ENCODE results near the gene ZNF597.

ZNF597 gene

DNA sequence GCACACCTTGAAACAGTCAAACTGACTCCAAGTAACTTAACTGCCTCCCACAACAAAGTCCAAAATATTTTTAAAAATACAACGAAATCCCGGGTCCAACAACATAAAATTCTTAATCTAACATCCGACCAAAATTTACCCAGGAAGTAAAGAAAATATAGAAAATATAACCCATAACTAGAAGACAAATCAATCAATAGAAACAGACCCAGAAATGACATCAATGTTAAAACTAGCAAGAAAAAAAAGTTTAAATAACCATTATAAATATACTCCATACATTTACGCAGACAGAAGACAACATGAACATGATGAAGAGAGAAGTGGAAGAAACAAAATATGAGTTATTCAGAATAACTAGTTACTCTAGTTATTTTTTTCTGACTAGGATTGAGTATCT, 3.7 kb downstream of the ZNF597 start:
- Histone ChIP-seq H3K9me2 (replicated peaks; ENCODE audit: insufficient read depth, low read length) (no peaks in the 10 kb centered on the region), H4K20me1 (ENCODE audit: low read depth, low read length) (no peaks in the 10 kb centered on the region), H3F3A (ENCODE audit: insufficient read depth) (no peaks in the 10 kb centered on the region), H3K27me3 (ENCODE audit: low read length) (no peaks in the 10 kb centered on the region), H3K4me3 (ENCODE audit: insufficient read depth, low read length, poor library complexity, severe bottlenecking) (no peak overlapping the region), H3K9me3 (ENCODE audit: insufficient read depth, low read length) (no peaks in the 10 kb centered on the region), H3K79me2 (ENCODE audit: insufficient read depth, low read length) (peaks cover 25% of the 10 kb centered on the region), H3K9ac (ENCODE audit: low read length) (no peak overlapping the region), H3K27ac (ENCODE audit: low read depth, low read length) (no peak overlapping the region), H3K4me2 (ENCODE audit: low read depth, low read length, poor library complexity, severe bottlenecking) (no peak overlapping the region), H2AFZ (ENCODE audit: low read depth, low read length, severe bottlenecking) (no peak overlapping the region), H3K36me3 (ENCODE audit: low read length) (peaks cover 5% of the 10 kb centered on the region; the same call in 1 of the 2 replicates)
- TF ChIP-seq, protein P1, sequence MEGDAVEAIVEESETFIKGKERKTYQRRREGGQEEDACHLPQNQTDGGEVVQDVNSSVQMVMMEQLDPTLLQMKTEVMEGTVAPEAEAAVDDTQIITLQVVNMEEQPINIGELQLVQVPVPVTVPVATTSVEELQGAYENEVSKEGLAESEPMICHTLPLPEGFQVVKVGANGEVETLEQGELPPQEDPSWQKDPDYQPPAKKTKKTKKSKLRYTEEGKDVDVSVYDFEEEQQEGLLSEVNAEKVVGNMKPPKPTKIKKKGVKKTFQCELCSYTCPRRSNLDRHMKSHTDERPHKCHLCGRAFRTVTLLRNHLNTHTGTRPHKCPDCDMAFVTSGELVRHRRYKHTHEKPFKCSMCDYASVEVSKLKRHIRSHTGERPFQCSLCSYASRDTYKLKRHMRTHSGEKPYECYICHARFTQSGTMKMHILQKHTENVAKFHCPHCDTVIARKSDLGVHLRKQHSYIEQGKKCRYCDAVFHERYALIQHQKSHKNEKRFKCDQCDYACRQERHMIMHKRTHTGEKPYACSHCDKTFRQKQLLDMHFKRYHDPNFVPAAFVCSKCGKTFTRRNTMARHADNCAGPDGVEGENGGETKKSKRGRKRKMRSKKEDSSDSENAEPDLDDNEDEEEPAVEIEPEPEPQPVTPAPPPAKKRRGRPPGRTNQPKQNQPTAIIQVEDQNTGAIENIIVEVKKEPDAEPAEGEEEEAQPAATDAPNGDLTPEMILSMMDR (IDR thresholded peaks at IDR 0.05; ENCODE audit: insufficient read depth, low read length, poor library complexity, severe bottlenecking): no peak

DNA sequence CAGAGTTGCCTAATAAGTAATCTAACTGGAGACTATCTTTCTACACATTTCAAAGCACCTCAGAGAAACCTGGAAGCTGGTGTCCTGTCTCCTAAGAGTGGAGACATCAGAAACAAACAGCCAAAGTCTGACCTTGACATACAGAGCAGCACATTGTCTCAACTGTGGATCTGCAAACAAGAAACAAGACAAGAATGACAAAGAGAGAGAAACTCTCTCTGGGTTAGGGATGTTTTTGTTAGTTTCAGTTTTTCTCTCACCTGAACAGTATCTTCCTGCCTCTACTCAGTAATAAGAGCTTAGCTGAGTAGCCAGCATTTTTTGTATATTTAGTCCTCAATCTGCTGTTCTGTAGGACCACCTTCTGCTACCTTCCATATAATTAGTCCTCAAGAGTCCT, 8.9 kb downstream of the ZNF597 start:
- no peaks in the 10 kb centered on the region for H4K20me1 ChIP-seq (ENCODE audit: low read depth, low read length)
- H3K4me2 ChIP-seq (ENCODE audit: low read depth, low read length, poor library complexity, severe bottlenecking): no peak overlapping the region
- H3F3A ChIP-seq (ENCODE audit: insufficient read depth): no peaks in the 10 kb centered on the region
- H3K4me3 ChIP-seq (ENCODE audit: insufficient read depth, low read length, poor library complexity, severe bottlenecking): no peak overlapping the region
- no peaks in the 10 kb centered on the region for H3K36me3 ChIP-seq (ENCODE audit: low read length)
- H2AFZ ChIP-seq (ENCODE audit: low read depth, low read length, severe bottlenecking): no peak overlapping the region
- H3K9me2 ChIP-seq (replicated peaks; ENCODE audit: insufficient read depth, low read length): no peaks in the 10 kb centered on the region
- no peak overlapping the region for H3K9ac ChIP-seq (ENCODE audit: low read length)
- no peak overlapping the region for H3K27ac ChIP-seq (ENCODE audit: low read depth, low read length)
- H3K9me3 ChIP-seq (ENCODE audit: insufficient read depth, low read length): no peaks in the 10 kb centered on the region
- no peak for TF ChIP-seq EZH2phosphoT487 (conservative IDR thresholded peaks at IDR 0.05; ENCODE audit: low read length)
- TF ChIP-seq, protein P1 (IDR thresholded peaks at IDR 0.05; ENCODE audit: insufficient read depth, low read length, poor library complexity, severe bottlenecking): no peak
- H3K79me2 ChIP-seq (ENCODE audit: insufficient read depth, low read length): 0 out of 2 replicates have a peak, but pooled peaks cover 4% of the 10 kb centered on the region
- no peaks in the 10 kb centered on the region for H3K27me3 ChIP-seq (ENCODE audit: low read length)

DNA sequence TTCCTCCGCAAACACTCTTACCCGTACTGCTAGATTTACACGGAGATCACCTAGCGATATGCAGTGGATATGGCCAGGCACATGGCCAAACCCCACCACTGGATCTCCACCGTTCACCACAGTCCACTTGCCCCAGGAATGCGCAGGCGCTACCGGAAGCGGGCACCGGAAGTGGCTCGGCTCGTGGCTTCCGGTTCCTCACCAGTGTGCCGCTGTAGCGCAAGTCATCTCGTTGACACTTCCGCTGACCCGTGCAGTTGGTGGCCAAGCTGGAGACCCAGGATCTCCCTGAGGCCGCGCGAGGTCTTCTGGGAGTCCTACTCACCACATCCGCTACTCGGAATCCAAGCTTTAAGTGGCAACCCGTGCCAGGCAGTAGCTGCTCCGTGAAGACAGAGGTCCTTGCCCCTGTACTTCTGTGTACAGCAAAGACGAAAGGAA, 11.5 kb downstream of the ZNF597 start:
- no peak overlapping the region for H3K4me2 ChIP-seq (ENCODE audit: low read depth, low read length, poor library complexity, severe bottlenecking)
- no peak overlapping the region for H3K27ac ChIP-seq (ENCODE audit: low read depth, low read length)
- H3K9ac ChIP-seq (ENCODE audit: low read length): no peak overlapping the region
- no peak for TF ChIP-seq EZH2phosphoT487 (conservative IDR thresholded peaks at IDR 0.05; ENCODE audit: low read length)
- H3K9me3 ChIP-seq (ENCODE audit: insufficient read depth, low read length): no peaks in the 10 kb centered on the region
- no peaks in the 10 kb centered on the region for H3K27me3 ChIP-seq (ENCODE audit: low read length)
- no peaks in the 10 kb centered on the region for H3K79me2 ChIP-seq (ENCODE audit: insufficient read depth, low read length)
- H3F3A ChIP-seq (ENCODE audit: insufficient read depth): no peaks in the 10 kb centered on the region
- H2AFZ ChIP-seq (ENCODE audit: low read depth, low read length, severe bottlenecking): no peak overlapping the region
- H4K20me1 ChIP-seq (ENCODE audit: low read depth, low read length): no peaks in the 10 kb centered on the region
- no peaks in the 10 kb centered on the region for H3K36me3 ChIP-seq (ENCODE audit: low read length)
- no peaks in the 10 kb centered on the region for H3K9me2 ChIP-seq (replicated peaks; ENCODE audit: insufficient read depth, low read length)
- no peak overlapping the region for H3K4me3 ChIP-seq (ENCODE audit: insufficient read depth, low read length, poor library complexity, severe bottlenecking)

DNA sequence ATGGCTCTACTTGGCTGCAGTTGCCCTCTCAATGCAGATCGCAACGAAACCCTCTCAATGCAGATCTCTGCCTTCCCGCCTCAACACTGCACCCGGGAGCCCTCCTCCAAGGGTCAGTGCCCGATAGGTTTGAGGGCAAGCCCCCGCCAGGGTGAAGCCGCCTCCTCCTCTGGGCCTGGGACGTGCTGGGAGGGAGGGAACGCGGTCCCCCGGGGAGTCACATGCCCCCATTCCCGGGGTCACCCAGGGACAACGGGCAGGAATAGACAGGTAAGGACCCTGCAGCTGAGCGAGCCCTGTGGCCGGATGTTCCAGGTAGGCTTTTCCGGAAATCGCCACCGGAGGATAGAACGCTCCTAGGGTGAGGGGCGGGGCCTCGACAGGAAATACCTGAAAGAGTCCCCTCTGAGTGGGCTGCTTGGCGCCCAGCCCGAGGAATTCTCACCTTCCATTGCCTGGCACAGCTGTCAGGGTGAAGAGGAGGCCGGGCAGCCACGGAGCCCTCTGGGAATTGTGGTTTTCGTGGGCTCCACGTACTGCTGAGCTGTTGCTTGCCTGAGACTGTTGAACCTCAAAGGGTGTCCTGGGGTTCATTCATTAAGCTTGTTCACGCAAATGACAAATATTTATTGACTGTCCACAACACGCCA, 29.4 kb downstream of the ZNF597 start:
- H3K4me3 ChIP-seq (ENCODE audit: insufficient read depth, low read length, poor library complexity, severe bottlenecking): no peak overlapping the region
- no peaks in the 10 kb centered on the region for H3K79me2 ChIP-seq (ENCODE audit: insufficient read depth, low read length)
- peaks cover 12% of the 10 kb centered on the region for H3K36me3 ChIP-seq (ENCODE audit: low read length)
- no peak overlapping the region for H2AFZ ChIP-seq (ENCODE audit: low read depth, low read length, severe bottlenecking)
- no peak overlapping the region for H3K4me2 ChIP-seq (ENCODE audit: low read depth, low read length, poor library complexity, severe bottlenecking)
- H3F3A ChIP-seq (ENCODE audit: insufficient read depth): no peaks in the 10 kb centered on the region
- no peak for TF ChIP-seq EZH2phosphoT487 (conservative IDR thresholded peaks at IDR 0.05; ENCODE audit: low read length)
- TF ChIP-seq, protein P1 (IDR thresholded peaks at IDR 0.05; ENCODE audit: insufficient read depth, low read length, poor library complexity, severe bottlenecking): no peak
- H3K9ac ChIP-seq (ENCODE audit: low read length): no peak overlapping the region
- H3K9me3 ChIP-seq (ENCODE audit: insufficient read depth, low read length): peaks cover 11% of the 10 kb centered on the region; the same call in 1 of the 2 replicates
- H3K9me2 ChIP-seq (replicated peaks; ENCODE audit: insufficient read depth, low read length): no peaks in the 10 kb centered on the region
- no peaks in the 10 kb centered on the region for H4K20me1 ChIP-seq (ENCODE audit: low read depth, low read length)
- H3K27ac ChIP-seq (ENCODE audit: low read depth, low read length): no peak overlapping the region
- no peaks in the 10 kb centered on the region for H3K27me3 ChIP-seq (ENCODE audit: low read length)
